Stimulated activated naive CD4-positive, alpha-beta T cell (primary cell): ENCODE measurements around the gene CAMTA1.
"Not testable (repeated sequence)": the region's sequence is repeated elsewhere in the genome, so short reads cannot be mapped to it uniquely, and the experiment has no call there.

Experiments
- DNase-seq, 6 experiments: peaks; one replicate each; lab custom pipeline; 2025; lab: John Stamatoyannopoulos, UW

Gene CAMTA1

DNA sequence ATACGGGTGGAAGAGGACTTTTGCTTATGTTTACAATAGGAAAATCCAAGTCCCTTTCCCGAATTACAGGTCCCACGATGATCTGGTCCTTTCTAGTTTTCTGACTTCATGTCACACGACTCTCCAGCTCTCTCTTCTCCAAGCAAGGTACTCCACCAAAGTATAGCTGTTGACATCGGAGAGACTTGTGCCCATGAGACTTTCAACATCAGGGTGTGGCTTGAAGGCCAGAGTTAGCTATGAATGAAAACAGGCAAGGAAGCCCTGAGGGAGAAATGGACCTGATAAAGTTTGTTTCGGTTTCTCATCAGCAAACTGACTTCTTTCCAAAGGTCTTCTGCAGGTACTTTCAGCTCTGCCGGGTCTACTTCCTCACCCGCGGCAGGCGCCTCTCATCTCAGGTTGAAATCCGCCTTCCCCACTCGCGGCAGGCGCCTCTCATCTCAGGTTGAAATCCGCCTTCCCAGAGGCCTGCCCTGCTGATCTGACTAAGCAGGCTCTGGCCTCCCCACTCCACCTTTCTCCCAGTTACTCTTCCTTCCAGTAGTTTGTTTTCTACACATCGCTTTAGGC is 996.8 kb downstream of the CAMTA1 start:
- peak in 3 of 6 experiments; percentile 8 to 32 (median 26) for DNase-seq

- DNase-seq: peak in 1 of 6 experiments; percentile 77
Observed at GRCh38 chr1:7783178-7783711, 998.0 kb downstream of the CAMTA1 start.

DNA sequence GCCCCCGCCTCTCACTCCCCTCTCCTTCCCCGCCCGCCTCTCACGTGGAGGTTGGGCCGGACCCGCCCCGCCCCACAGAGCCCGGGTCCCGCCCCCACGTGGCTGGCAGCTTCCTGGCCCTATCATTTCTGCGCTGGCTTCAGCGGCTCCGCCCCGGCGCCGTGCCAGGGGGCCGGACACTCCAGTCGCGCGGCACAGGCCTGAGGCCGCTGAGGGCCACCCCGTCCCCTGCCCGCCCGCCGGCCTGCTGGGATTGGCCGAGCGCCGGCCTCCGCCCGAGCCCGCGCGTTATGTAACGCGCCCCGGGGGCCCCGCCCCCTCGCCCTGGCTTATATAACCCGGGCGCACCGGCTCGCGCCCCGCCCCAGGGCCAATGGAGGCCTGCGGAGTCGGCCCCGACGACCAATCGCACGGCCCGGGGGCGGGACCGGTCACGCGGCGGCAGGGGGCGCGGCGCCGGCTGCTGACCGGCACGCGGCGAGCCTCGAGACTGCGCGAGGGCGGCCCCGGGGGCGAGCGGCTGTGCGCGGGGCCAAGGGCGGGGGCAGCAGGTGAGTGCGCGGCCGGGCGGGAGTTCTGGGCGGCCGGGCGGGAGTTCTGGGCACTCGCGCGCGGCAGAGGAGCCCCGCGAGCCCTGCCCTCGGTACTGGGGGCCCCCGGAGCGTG is 998.7 kb downstream of the CAMTA1 start, which contains the start of gene PER3:
Gene PER3 (plus strand): TSS at position 466 of the 666 bp plus-strand sequence. CDS start 587 bp downstream, outside the sequence.
- DNase-seq: peak; percentile 89 to 98 (median 92)

DNA sequence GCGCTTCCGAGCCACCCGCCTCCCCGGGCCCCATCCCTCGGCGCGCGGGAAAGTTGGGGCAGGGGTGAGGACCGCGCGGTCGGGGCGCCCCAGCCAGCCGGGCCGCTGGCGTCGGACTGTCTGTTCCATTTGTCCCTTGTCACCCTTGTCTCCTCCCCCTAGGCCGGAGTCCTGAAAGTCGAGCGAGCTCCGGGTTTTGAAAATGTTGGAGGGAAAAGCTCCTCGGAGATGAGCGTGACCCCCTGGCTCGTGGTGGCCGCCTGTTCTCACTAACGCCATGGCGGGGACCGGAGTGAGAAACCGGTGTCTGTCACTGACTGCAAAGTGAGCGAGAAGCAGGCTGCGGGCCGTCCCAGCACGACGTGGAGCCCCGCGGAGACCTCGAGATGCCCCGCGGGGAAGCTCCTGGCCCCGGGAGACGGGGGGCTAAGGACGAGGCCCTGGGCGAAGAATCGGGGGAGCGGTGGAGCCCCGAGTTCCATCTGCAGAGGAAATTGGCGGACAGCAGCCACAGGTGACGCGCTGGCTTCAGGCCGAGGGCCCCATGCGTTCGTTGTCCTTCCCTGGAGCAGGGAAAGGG is 999.3 kb downstream of the CAMTA1 start:
- peak in 2 of 6 experiments; percentile 12 to 34 for DNase-seq

DNA sequence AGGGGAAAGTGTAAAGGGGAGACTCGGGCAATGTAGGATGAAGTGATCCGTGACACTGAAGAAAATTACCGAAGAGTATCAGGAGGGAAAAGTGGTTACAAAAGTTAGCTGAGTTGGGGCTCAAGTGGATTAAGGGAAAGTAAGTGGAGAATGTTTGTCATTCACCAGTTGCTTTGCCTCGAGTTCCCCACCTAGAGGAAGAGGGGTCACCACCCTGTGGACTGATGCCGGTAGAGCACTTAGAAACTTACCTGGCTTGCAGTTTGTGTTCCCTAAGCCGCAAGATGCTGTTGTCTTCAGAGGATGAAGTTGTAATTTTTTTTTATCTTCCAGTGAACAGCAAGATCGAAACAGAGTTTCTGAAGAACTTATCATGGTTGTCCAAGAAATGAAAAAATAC is 999.9 kb downstream of the CAMTA1 start:
- DNase-seq: no peak

DNA sequence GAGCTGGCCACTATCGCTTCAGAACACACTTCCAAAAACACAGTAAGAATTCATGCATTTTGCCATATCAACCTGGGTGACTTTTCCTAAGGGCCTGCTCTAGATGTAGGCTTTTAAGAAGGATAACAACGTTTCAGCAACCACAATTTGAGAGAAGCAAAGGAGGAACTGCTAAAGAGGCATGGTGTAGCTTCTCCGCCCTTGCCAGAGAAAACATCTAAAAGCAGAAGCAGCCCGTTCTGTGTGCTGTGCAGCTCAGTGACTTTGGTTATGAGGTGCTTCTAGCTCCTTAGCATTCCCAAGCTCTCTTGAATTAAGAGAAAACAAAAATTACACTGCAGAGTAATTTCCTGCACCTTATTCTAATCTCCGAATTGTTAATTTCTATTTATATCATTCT is 1001.5 kb downstream of the CAMTA1 start:
- no peak for DNase-seq

- no peak for DNase-seq
Observed at GRCh38 chr1:7789828-7790227, 1004.6 kb downstream of the CAMTA1 start.

- DNase-seq: not testable (repeated sequence)
Observed at GRCh38 chr1:7791027-7791426, 1005.8 kb downstream of the CAMTA1 start.

DNA sequence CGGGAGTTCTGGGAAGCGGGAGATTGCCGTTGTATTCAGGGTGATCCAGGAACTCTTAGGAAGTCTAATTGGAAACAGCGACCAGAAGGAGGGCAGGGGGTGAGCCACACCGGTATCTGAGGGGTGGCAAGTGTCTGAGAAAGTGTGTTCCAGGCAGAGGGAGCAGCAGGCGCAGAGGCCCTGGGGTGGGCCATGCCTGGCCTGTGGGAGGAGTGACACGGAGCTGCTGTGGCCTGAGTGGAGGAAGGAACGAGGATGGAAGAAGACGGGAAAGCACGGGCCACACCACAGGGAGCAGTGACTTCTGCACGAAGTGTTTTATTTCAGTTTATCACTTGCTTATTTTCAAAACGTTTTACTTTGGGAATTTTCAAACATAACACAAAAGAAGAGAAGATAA is 1010.2 kb downstream of the CAMTA1 start:
- no peak for DNase-seq

- DNase-seq: no peak
Observed at GRCh38 chr1:7805460-7805859, 1020.2 kb downstream of the CAMTA1 start.

- peak in 1 of 6 experiments; percentile 4 for DNase-seq
Observed at GRCh38 chr1:7808253-7808844, 1023.1 kb downstream of the CAMTA1 start.

DNA sequence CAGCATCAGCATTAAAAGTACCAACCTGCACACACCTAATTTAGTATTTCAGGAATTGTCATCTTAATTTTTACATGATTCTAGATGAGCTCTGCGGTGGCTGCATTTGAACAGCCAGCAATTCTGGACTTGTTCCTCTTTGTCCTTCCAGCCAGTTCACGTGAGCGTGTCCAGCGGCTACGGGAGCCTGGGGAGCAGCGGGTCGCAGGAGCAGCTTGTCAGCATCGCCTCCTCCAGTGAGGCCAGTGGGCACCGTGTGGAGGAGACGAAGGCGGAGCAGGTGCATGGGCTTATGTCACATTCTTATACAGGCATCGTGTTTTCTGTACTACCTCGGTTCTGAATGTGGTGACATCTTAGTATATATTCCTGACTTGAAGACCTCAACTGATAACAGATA is 1024.5 kb downstream of the CAMTA1 start:
- DNase-seq: no peak

DNA sequence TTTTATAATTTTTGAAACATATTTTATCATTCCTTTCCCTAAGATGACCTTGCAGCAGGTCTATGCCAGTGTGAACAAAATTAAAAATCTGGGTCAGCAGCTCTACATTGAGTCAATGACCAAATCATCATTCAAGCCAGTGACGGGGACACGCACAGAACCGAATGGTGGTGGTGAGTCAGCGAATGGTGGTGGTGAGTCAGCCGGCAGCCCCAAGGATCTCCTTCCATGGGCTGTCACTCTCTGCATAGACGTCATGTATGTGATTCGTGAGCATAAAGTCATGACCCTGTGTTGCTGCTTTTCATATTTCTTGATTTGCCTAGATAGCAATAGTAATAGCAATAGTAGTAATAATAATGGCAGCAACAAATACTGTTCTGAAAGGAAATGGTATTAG is 1025.1 kb downstream of the CAMTA1 start:
- DNase-seq: no peak

DNA sequence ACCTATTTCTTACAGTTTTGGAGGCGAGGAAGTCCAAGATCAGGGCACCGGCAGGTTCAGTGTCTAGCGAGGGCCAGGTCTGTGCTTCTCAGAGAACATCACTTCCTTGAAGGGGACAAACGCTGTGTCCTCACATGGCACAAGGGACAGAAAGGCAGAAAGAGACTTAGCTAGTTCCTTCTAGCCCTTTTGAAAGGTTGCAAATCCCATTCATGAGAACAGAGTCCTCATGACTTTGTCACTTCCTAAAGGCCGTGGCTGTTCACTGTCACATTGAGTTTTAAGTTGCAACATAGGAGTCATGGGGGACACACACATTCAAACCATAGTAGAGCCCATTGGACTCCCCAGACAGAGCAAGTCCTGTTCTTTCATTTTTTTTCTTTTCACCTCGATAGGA is 1026.2 kb downstream of the CAMTA1 start:
- DNase-seq: no peak

DNA sequence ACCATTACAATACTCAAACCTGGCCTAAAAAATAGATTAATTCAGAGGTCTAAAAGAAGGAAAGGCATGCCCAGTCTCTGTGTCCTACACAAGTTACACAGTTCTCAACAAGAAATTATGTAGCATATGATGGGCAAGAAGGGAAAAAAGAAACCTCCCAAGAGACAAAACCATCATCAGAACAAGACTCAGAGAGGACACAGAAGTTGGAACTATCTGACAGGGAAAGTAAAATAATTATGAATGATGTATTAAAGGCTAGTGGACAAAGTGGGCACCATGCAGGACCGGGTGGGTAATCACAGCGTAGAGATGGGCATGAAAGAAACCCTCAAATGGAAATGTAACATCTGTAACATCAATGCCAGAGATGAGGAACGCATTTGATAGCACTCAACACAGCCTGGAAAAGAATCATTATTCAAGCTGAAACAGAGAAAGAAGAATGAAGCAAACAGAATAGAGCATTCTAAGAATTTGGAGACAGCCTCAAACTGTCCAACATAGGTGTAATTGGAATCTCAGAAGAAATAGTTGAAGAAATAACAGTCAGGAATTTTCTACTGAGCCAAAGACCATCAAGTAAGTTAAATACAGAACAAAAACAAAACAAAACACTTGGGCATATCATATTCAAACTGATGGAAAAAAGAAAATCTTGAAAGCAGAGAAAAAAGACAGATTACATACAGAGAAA is 1028.6 kb downstream of the CAMTA1 start:
- no peak for DNase-seq
